SK-N-SH treated with all-trans-retinoic acid at 6 μM for 48 hours (cell line): Measurements from ENCODE around the gene IL17RB.

Experiments used
- ARNTL ChIP-seq: fragments of 450-650 bp; formaldehyde crosslinking; IDR thresholded peaks from 2 replicates; pipeline ENCODE4 v1.5.0; 2020; ENCODE audit warnings: low read depth, mild to moderate bottlenecking, moderate library complexity, borderline replicate concordance
- CREB5 ChIP-seq: fragments of 250-450 bp; sonication (Bioruptor Pico); IDR thresholded peaks from 2 replicates; pipeline ENCODE4 v1.5.1; 2020; ENCODE audit warnings: low read depth, mild to moderate bottlenecking, moderate library complexity
- CSRNP3 ChIP-seq: fragments of 250-450 bp; sonication (Bioruptor Pico); IDR thresholded peaks from 2 replicates; pipeline ENCODE4 v1.5.1; 2021; ENCODE audit warnings: mild to moderate bottlenecking, moderate library complexity
- PPARA ChIP-seq: fragments of 250-450 bp; sonication (Bioruptor Pico); IDR thresholded peaks from 2 replicates; pipeline ENCODE4 v1.5.0; 2020; ENCODE audit warnings: mild to moderate bottlenecking, borderline replicate concordance
- RARB ChIP-seq: fragments of 250-450 bp; sonication (Bioruptor Pico); IDR thresholded peaks from 2 replicates; pipeline ENCODE4 v1.8.0; 2021; ENCODE audit warnings: mild to moderate bottlenecking, moderate library complexity
- TOX ChIP-seq: fragments of 250-450 bp; sonication (Bioruptor Pico); IDR thresholded peaks from 2 replicates; pipeline ENCODE4 v1.8.0; 2021; ENCODE audit warnings: mild to moderate bottlenecking, moderate library complexity, borderline replicate concordance

- TF ChIP-seq TOX (CRISPR knock-in tag) (no peak), CSRNP3 (no peak), ARNTL (CRISPR knock-in tag) (no peak), CREB5 (CRISPR knock-in tag) (no peak), RARB (CRISPR knock-in tag) (no peak), PPARA (no peak)
Observed at GRCh38 chr3:53819163-53819868, 27.1 kb upstream of the IL17RB start.
